ENCODE data around the gene TMTC1. TPM values are rescaled to one million over a fixed set of nuclear protein-coding genes. Genes with fewer than 3 reads are reported as not detected.

TMTC1 gene
- total and polyA plus RNA-seq, 11 donors: 8.8 to 101 (median 41.4) TPM

GRCh38 chr12:29782285-29782870, 1.4 kb downstream of the TMTC1 start:
- Histone ChIP-seq H3K27ac (peak overlapping the region; percentile 69 to 94 (median 89)), H3K27me3 (peaks cover 0 to 12% (median 0%) of the 10 kb centered on the region in 9 donors), H3K4me3 (peak overlapping the region; percentile 52 to 97 (median 84)), H3K4me1 (peaks cover 0 to 52% (median 12%) of the 10 kb centered on the region in 12 donors), H3K9me3 (peaks cover 0 to 7% (median 1%) of the 10 kb centered on the region in 12 donors), H3K36me3 (no peaks in the 10 kb centered on the region)
- intact Hi-C loops (cut with DNase I): loop anchor here in 9 of 10 donors (5.0 to 10.0 kb wide), 13 partner anchors 45 to 238 kb away; no protein-coding TSS in a partner anchor
- no peak for DNase-seq
- 2 to 4% (median 2%) methylated on average over 16 of the region's 16 CpGs for WGBS, 4 donors
- TF ChIP-seq POLR2A (IDR thresholded peaks at IDR 0.05): no peak
- TF ChIP-seq, protein P1, sequence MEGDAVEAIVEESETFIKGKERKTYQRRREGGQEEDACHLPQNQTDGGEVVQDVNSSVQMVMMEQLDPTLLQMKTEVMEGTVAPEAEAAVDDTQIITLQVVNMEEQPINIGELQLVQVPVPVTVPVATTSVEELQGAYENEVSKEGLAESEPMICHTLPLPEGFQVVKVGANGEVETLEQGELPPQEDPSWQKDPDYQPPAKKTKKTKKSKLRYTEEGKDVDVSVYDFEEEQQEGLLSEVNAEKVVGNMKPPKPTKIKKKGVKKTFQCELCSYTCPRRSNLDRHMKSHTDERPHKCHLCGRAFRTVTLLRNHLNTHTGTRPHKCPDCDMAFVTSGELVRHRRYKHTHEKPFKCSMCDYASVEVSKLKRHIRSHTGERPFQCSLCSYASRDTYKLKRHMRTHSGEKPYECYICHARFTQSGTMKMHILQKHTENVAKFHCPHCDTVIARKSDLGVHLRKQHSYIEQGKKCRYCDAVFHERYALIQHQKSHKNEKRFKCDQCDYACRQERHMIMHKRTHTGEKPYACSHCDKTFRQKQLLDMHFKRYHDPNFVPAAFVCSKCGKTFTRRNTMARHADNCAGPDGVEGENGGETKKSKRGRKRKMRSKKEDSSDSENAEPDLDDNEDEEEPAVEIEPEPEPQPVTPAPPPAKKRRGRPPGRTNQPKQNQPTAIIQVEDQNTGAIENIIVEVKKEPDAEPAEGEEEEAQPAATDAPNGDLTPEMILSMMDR (IDR thresholded peaks at IDR 0.05): no peak
- ATAC-seq: peak; percentile 39 to 49 (median 46)

- DNase-seq: no peak
- Histone ChIP-seq H3K4me3 (peak overlapping the region; percentile 52 to 97 (median 84)), H3K4me1 (peaks cover 0 to 52% (median 12%) of the 10 kb centered on the region in 12 donors), H3K27ac (peak overlapping the region; percentile 69 to 94 (median 89)), H3K27me3 (peaks cover 0 to 12% (median 0%) of the 10 kb centered on the region in 9 donors), H3K9me3 (peaks cover 0 to 7% (median 1%) of the 10 kb centered on the region in 12 donors), H3K36me3 (no peaks in the 10 kb centered on the region)
- WGBS, 4 donors: 9 to 39% (median 24%) methylated on average over 2 of the region's 2 CpGs
- TF ChIP-seq, protein P1 (IDR thresholded peaks at IDR 0.05): no peak
- intact Hi-C loops (cut with DNase I): loop anchor here in 9 of 10 donors (5.0 to 10.0 kb wide), 13 partner anchors 44 to 237 kb away; no protein-coding TSS in a partner anchor
- ATAC-seq: no peak
Measured at GRCh38 chr12:29781705-29782266, 2.0 kb downstream of the TMTC1 start.

GRCh38 chr12:29781188-29781587, 2.6 kb downstream of the TMTC1 start:
- Histone ChIP-seq H3K4me1 (peaks cover 0 to 52% (median 12%) of the 10 kb centered on the region in 12 donors), H3K9me3 (peaks cover 0 to 7% (median 1%) of the 10 kb centered on the region in 12 donors), H3K36me3 (no peaks in the 10 kb centered on the region), H3K27me3 (peaks cover 0 to 12% (median 0%) of the 10 kb centered on the region in 9 donors), H3K4me3 (peak overlapping the region in 10 of 12 donors; percentile 68 to 97 (median 86)), H3K27ac (peak overlapping the region in 4 of 12 donors; percentile 85 to 93 (median 90))
- intact Hi-C loops (cut with DNase I): loop anchor here in 9 of 10 donors (5.0 to 10.0 kb wide), 13 partner anchors 44 to 236 kb away; no protein-coding TSS in a partner anchor
- TF ChIP-seq, protein P1 (IDR thresholded peaks at IDR 0.05): no peak
- no peak for TF ChIP-seq POLR2A (IDR thresholded peaks at IDR 0.05)
- no peak for DNase-seq
- no peak for ATAC-seq

DNA sequence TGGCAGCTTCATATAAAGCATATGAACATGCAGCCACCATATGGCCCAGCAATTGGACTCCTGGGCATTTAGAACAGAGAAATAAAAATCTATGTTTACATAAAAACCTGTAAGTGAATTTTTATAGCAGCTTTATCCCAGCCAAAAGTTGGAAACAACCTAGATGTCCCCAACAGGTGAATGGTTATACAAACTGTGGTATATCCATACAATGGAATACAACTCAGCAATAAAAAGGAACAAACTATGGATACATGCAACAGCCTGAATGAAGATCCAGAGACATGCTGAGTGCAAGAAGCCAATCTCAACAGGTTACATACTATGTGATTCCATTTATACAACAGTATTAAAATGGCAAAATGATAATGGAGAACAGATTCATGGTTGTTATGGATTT, 3.7 kb downstream of the TMTC1 start:
- no peak overlapping the region for H3K27ac ChIP-seq
- intact Hi-C loops (cut with DNase I): loop anchor here in 9 of 10 donors (5.0 to 10.0 kb wide), 13 partner anchors 43 to 235 kb away; no protein-coding TSS in a partner anchor
- peaks cover 0 to 52% (median 12%) of the 10 kb centered on the region in 12 donors for H3K4me1 ChIP-seq
- H3K9me3 ChIP-seq: peaks cover 0 to 7% (median 2%) of the 10 kb centered on the region in 12 donors
- H3K4me3 ChIP-seq: no peak overlapping the region
- H3K27me3 ChIP-seq: peaks cover 0 to 12% (median 0%) of the 10 kb centered on the region in 9 donors
- no peak for ATAC-seq
- TF ChIP-seq, protein P1 (IDR thresholded peaks at IDR 0.05): no peak
- no peak for TF ChIP-seq POLR2A (IDR thresholded peaks at IDR 0.05)
- DNase-seq: no peak
- no peaks in the 10 kb centered on the region for H3K36me3 ChIP-seq

All from heart left ventricle (tissue), 16 donors.